Measurements from ENCODE around the gene GADD45GIP1. TPM values are rescaled to one million over a fixed set of nuclear protein-coding genes. Genes with fewer than 3 reads are reported as not detected.
"Not testable (repeated sequence)": the region's sequence is repeated elsewhere in the genome, so short reads cannot be mapped to it uniquely, and the experiment has no call there.

GADD45GIP1 gene
- total and polyA plus RNA-seq, 2 donors (not counting 1 experiment from before 2014, with no cell fraction given): 19.5 to 19.7 TPM

DNA sequence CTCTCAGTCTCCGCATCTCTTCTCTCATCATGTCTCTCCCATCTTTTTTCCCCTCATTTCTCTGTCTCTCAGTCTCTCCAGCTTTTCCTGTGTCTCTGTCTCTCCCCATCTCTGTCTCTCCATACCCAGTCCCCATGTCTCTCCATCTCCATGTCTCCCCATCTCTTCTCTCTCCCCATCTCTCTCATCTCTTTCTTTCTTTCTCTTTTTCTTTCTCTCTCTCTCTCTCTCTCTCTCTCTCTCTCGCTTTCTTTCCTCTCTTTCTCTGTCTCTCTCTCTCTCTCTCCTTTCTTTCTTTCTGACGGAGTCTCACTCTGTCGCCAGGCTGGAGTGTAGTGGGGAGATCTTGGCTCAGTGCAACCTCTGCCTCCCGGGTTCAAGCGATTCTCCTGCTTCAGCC, 25.6 kb upstream of the GADD45GIP1 start:
- Histone ChIP-seq H2AFZ (ENCODE audit: low read length) (no peak overlapping the region), H4K20me1 (ENCODE audit: control insufficient read depth, extremely low read depth, insufficient read depth, low read length) (no peaks in the 10 kb centered on the region), H3K9ac (ENCODE audit: insufficient read depth, low read length) (no peak overlapping the region), H3K27ac (ENCODE audit: insufficient read depth, low read length) (no peak overlapping the region), H3K27me3 (ENCODE audit: control insufficient read depth, insufficient read depth, low read length) (no peaks in the 10 kb centered on the region), H3K4me1 (ENCODE audit: control insufficient read depth, extremely low read depth, insufficient read depth, low read length) (peaks cover 11% of the 10 kb centered on the region), H3K36me3 (ENCODE audit: control insufficient read depth, insufficient read depth, low read length) (no peaks in the 10 kb centered on the region), H3K4me2 (ENCODE audit: extremely low read depth, insufficient read depth, low read length) (no peak overlapping the region), H3K79me2 (ENCODE audit: control insufficient read depth, insufficient read depth, low read length) (no peaks in the 10 kb centered on the region), H3K9me3 (ENCODE audit: control insufficient read depth, insufficient read depth, low read depth, low read length) (no peaks in the 10 kb centered on the region), H3K4me3 (replicated peaks in 1 of 4; ENCODE audit: control extremely low read depth in 1 of 4, insufficient read depth in 1 of 4, low read depth in 3 of 4, low read length in 4 of 4) (no peak overlapping the region)
- DNase-seq (ENCODE audit: low read depth in 2 of 2): no peak
- TF ChIP-seq EZH2 (IDR thresholded peaks at IDR 0.05; ENCODE audit: low read length, missing control alignments): no peak
- no peak for TF ChIP-seq CTCF (conservative IDR thresholded peaks at IDR 0.05 in 1 of 2, IDR thresholded peaks at IDR 0.05 in 1 of 2; ENCODE audit: low read depth in 1 of 2, low read length in 2 of 2)

DNA sequence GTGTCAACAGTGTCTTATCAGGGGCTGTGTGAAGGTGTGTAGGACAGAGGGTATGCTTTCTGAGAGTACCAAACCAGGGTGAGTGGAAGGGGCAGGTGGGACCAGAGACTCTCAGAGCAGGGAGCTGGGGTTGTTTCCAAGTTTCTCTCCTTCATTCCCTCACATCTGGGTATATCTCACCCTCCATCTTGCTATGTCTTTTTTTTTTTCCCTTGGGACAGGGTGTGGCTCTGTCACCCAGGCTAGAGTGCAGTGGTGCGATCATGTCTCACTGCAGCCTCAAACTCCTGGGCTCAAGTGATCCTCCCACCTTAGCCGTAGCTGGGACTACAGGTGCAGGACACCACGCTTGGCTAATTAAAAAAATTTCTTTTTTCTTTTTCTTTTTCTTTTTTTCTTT, 23.0 kb upstream of the GADD45GIP1 start:
- H3K27me3 ChIP-seq (ENCODE audit: control insufficient read depth, insufficient read depth, low read length): no peaks in the 10 kb centered on the region
- H3K79me2 ChIP-seq (ENCODE audit: control insufficient read depth, insufficient read depth, low read length): no peaks in the 10 kb centered on the region
- H3K4me3 ChIP-seq (replicated peaks in 1 of 4; ENCODE audit: control extremely low read depth in 1 of 4, insufficient read depth in 1 of 4, low read depth in 3 of 4, low read length in 4 of 4): no peak overlapping the region
- H3K9me3 ChIP-seq (ENCODE audit: control insufficient read depth, insufficient read depth, low read depth, low read length): no peaks in the 10 kb centered on the region
- no peaks in the 10 kb centered on the region for H3K36me3 ChIP-seq (ENCODE audit: control insufficient read depth, insufficient read depth, low read length)
- no peak overlapping the region for H3K9ac ChIP-seq (ENCODE audit: insufficient read depth, low read length)
- TF ChIP-seq EZH2 (IDR thresholded peaks at IDR 0.05; ENCODE audit: low read length, missing control alignments) (no peak), CTCF (conservative IDR thresholded peaks at IDR 0.05 in 1 of 2, IDR thresholded peaks at IDR 0.05 in 1 of 2; ENCODE audit: low read depth in 1 of 2, low read length in 2 of 2) (no peak)
- DNase-seq (ENCODE audit: low read depth in 2 of 2): no peak
- H3K27ac ChIP-seq (ENCODE audit: insufficient read depth, low read length): no peak overlapping the region
- H3K4me2 ChIP-seq (ENCODE audit: extremely low read depth, insufficient read depth, low read length): no peak overlapping the region
- H2AFZ ChIP-seq (ENCODE audit: low read length): no peak overlapping the region
- H4K20me1 ChIP-seq (ENCODE audit: control insufficient read depth, extremely low read depth, insufficient read depth, low read length): no peaks in the 10 kb centered on the region
- peaks cover 6% of the 10 kb centered on the region for H3K4me1 ChIP-seq (ENCODE audit: control insufficient read depth, extremely low read depth, insufficient read depth, low read length)

- H3K27ac ChIP-seq (ENCODE audit: insufficient read depth, low read length); H3K27me3 ChIP-seq (ENCODE audit: control insufficient read depth, insufficient read depth, low read length); H3K4me1 ChIP-seq (ENCODE audit: control insufficient read depth, extremely low read depth, insufficient read depth, low read length); H3K9ac ChIP-seq (ENCODE audit: insufficient read depth, low read length); H3K79me2 ChIP-seq (ENCODE audit: control insufficient read depth, insufficient read depth, low read length); H4K20me1 ChIP-seq (ENCODE audit: control insufficient read depth, extremely low read depth, insufficient read depth, low read length); H3K4me3 ChIP-seq (replicated peaks in 1 of 4; ENCODE audit: control extremely low read depth in 1 of 4, insufficient read depth in 1 of 4, low read depth in 3 of 4, low read length in 4 of 4); DNase-seq (ENCODE audit: low read depth in 2 of 2); H3K9me3 ChIP-seq (ENCODE audit: control insufficient read depth, insufficient read depth, low read depth, low read length); H3K36me3 ChIP-seq (ENCODE audit: control insufficient read depth, insufficient read depth, low read length); H3K4me2 ChIP-seq (ENCODE audit: extremely low read depth, insufficient read depth, low read length); H2AFZ ChIP-seq (ENCODE audit: low read length): not testable (repeated sequence)
Measured at GRCh38 chr19:12976109-12976508, 19.1 kb upstream of the GADD45GIP1 start.
